BLaER1 (cell line): ENCODE measurements around the gene DKK3.
A peak's percentile ranks its signal among the peaks of the same experiment; 100 is the strongest.

ENCODE experiments used
- H3K27ac ChIP-seq: shearing (Covaris generic); formaldehyde crosslinking; 2 replicates; pipeline ENCODE4 v1.8.1; 2022
- H3K27me3 ChIP-seq: shearing (Covaris generic); formaldehyde crosslinking; 2 replicates; pipeline ENCODE4 v1.8.1; 2022
- H3K36me3 ChIP-seq: shearing (Covaris generic); formaldehyde crosslinking; 2 replicates; pipeline ENCODE4 v1.8.1; 2022
- H3K4me1 ChIP-seq: shearing (Covaris generic); formaldehyde crosslinking; 2 replicates; pipeline ENCODE4 v1.8.1; 2022
- H3K4me2 ChIP-seq: shearing (Covaris generic); formaldehyde crosslinking; 2 replicates; pipeline ENCODE4 v1.8.1; 2022
- H3K4me3 ChIP-seq: shearing (Covaris generic); formaldehyde crosslinking; 2 replicates; pipeline ENCODE4 v1.8.1; 2022
- H3K9ac ChIP-seq: shearing (Covaris generic); formaldehyde crosslinking; 2 replicates; pipeline ENCODE4 v1.8.1; 2022
- H3K9me3 ChIP-seq: shearing (Covaris generic); formaldehyde crosslinking; 2 replicates; pipeline ENCODE4 v1.8.1; 2022
- H4K20me1 ChIP-seq: shearing (Covaris generic); formaldehyde crosslinking; 2 replicates; pipeline ENCODE4 v1.8.1; 2022
- Cebpa-rat ChIP-seq: shearing (Covaris generic); IDR thresholded peaks from 2 replicates; pipeline ENCODE4 v1.8.1; 2022

Gene DKK3

GRCh38 chr11:12019337-12019736 is 10.9 kb upstream of the DKK3 start:
- H3K36me3 ChIP-seq, result no peaks in the 10 kb centered on the region
- H3K27ac ChIP-seq, result no peak overlapping the region
- H3K4me3 ChIP-seq, result no peak overlapping the region
- no peaks in the 10 kb centered on the region for H4K20me1 ChIP-seq
- no peak for TF ChIP-seq Cebpa-rat
- no peak overlapping the region for H3K4me2 ChIP-seq
- H3K9ac ChIP-seq, result no peak overlapping the region
- H3K4me1 ChIP-seq, result peaks cover 6% of the 10 kb centered on the region
- H3K27me3 ChIP-seq, result no peaks in the 10 kb centered on the region
- H3K9me3 ChIP-seq, result peaks cover 18% of the 10 kb centered on the region

- H3K27me3 ChIP-seq, result no peaks in the 10 kb centered on the region
- peaks cover 6% of the 10 kb centered on the region for H3K4me1 ChIP-seq
- H3K9ac ChIP-seq, result no peak overlapping the region
- TF ChIP-seq Cebpa-rat, result no peak
- H3K9me3 ChIP-seq, result peaks cover 4% of the 10 kb centered on the region; the same call in 1 of the 2 replicates
- H4K20me1 ChIP-seq, result no peaks in the 10 kb centered on the region
- no peaks in the 10 kb centered on the region for H3K36me3 ChIP-seq
- H3K27ac ChIP-seq, result no peak overlapping the region
- H3K4me3 ChIP-seq, result no peak overlapping the region
- H3K4me2 ChIP-seq, result peak overlapping the region; percentile 5
These were observed 9.5 kb upstream of the DKK3 start for GRCh38 chr11:12017865-12018453.

GRCh38 chr11:12017243-12017678 is 8.8 kb upstream of the DKK3 start:
- Histone ChIP-seq H3K9ac (no peak overlapping the region), H3K36me3 (no peaks in the 10 kb centered on the region), H3K4me2 (no peak overlapping the region), H4K20me1 (no peaks in the 10 kb centered on the region), H3K4me3 (no peak overlapping the region), H3K4me1 (peaks cover 6% of the 10 kb centered on the region), H3K27ac (no peak overlapping the region), H3K27me3 (no peaks in the 10 kb centered on the region), H3K9me3 (no peaks in the 10 kb centered on the region)
- no peak for TF ChIP-seq Cebpa-rat

- Histone ChIP-seq H3K9me3 (no peaks in the 10 kb centered on the region), H3K4me2 (no peak overlapping the region), H3K27me3 (peaks cover under 1% of the 10 kb centered on the region; the same call in 1 of the 2 replicates), H3K4me3 (no peak overlapping the region), H3K27ac (no peak overlapping the region), H4K20me1 (no peaks in the 10 kb centered on the region), H3K4me1 (peaks cover 6% of the 10 kb centered on the region), H3K9ac (no peak overlapping the region), H3K36me3 (no peaks in the 10 kb centered on the region)
- no peak for TF ChIP-seq Cebpa-rat
These were observed 7.8 kb upstream of the DKK3 start for GRCh38 chr11:12016246-12016645.

GRCh38 chr11:12015486-12015885 is 7.1 kb upstream of the DKK3 start:
- Histone ChIP-seq H3K36me3 (no peaks in the 10 kb centered on the region), H3K4me3 (no peak overlapping the region), H3K4me1 (peaks cover 6% of the 10 kb centered on the region), H3K27me3 (peaks cover 7% of the 10 kb centered on the region), H3K9ac (no peak overlapping the region), H3K9me3 (no peaks in the 10 kb centered on the region), H4K20me1 (no peaks in the 10 kb centered on the region), H3K4me2 (no peak overlapping the region), H3K27ac (no peak overlapping the region)
- no peak for TF ChIP-seq Cebpa-rat

GRCh38 chr11:12013781-12014180 is 5.4 kb upstream of the DKK3 start:
- Histone ChIP-seq H3K27me3 (peaks cover 24% of the 10 kb centered on the region), H3K9ac (no peak overlapping the region), H3K27ac (no peak overlapping the region), H4K20me1 (no peaks in the 10 kb centered on the region), H3K9me3 (peaks cover 11% of the 10 kb centered on the region; the same call in 1 of the 2 replicates), H3K4me1 (peaks cover 6% of the 10 kb centered on the region), H3K36me3 (no peaks in the 10 kb centered on the region), H3K4me2 (no peak overlapping the region), H3K4me3 (no peak overlapping the region)
- no peak for TF ChIP-seq Cebpa-rat

- Histone ChIP-seq H3K9ac (no peak overlapping the region), H3K27ac (no peak overlapping the region), H3K36me3 (no peaks in the 10 kb centered on the region), H3K4me1 (no peaks in the 10 kb centered on the region), H3K4me2 (no peak overlapping the region), H3K4me3 (no peak overlapping the region), H4K20me1 (no peaks in the 10 kb centered on the region), H3K27me3 (peaks cover 53% of the 10 kb centered on the region), H3K9me3 (peaks cover 28% of the 10 kb centered on the region)
- no peak for TF ChIP-seq Cebpa-rat
These were observed 1.3 kb upstream of the DKK3 start for GRCh38 chr11:12009617-12010321.

GRCh38 chr11:12008790-12009616 is 577 bp upstream of the DKK3 start:
- TF ChIP-seq Cebpa-rat, result no peak
- H3K4me3 ChIP-seq, result no peak overlapping the region
- no peaks in the 10 kb centered on the region for H4K20me1 ChIP-seq
- H3K27ac ChIP-seq, result no peak overlapping the region
- H3K4me2 ChIP-seq, result no peak overlapping the region
- H3K27me3 ChIP-seq, result peaks cover 53% of the 10 kb centered on the region
- H3K4me1 ChIP-seq, result no peaks in the 10 kb centered on the region
- H3K9ac ChIP-seq, result no peak overlapping the region
- peaks cover 28% of the 10 kb centered on the region for H3K9me3 ChIP-seq
- H3K36me3 ChIP-seq, result no peaks in the 10 kb centered on the region

GRCh38 chr11:12007230-12007593 is 1.2 kb downstream of the DKK3 start:
- no peaks in the 10 kb centered on the region for H4K20me1 ChIP-seq
- H3K4me1 ChIP-seq, result no peaks in the 10 kb centered on the region
- no peak for TF ChIP-seq Cebpa-rat
- no peak overlapping the region for H3K9ac ChIP-seq
- H3K27ac ChIP-seq, result no peak overlapping the region
- no peaks in the 10 kb centered on the region for H3K36me3 ChIP-seq
- H3K9me3 ChIP-seq, result peaks cover 28% of the 10 kb centered on the region
- H3K4me2 ChIP-seq, result no peak overlapping the region
- peaks cover 53% of the 10 kb centered on the region for H3K27me3 ChIP-seq
- no peak overlapping the region for H3K4me3 ChIP-seq
